GM21723 (cell line): ENCODE measurements around the gene EHMT1.

Experiments
- ATAC-seq: cut with Tn5 transposase; IDR thresholded peaks from one replicate; pipeline ENCODE4 v1.9.1; 2021; ENCODE audit warnings: mild to moderate bottlenecking, moderate library complexity; ENCODE audit not compliant: unreplicated experiment

The EHMT1 gene

DNA sequence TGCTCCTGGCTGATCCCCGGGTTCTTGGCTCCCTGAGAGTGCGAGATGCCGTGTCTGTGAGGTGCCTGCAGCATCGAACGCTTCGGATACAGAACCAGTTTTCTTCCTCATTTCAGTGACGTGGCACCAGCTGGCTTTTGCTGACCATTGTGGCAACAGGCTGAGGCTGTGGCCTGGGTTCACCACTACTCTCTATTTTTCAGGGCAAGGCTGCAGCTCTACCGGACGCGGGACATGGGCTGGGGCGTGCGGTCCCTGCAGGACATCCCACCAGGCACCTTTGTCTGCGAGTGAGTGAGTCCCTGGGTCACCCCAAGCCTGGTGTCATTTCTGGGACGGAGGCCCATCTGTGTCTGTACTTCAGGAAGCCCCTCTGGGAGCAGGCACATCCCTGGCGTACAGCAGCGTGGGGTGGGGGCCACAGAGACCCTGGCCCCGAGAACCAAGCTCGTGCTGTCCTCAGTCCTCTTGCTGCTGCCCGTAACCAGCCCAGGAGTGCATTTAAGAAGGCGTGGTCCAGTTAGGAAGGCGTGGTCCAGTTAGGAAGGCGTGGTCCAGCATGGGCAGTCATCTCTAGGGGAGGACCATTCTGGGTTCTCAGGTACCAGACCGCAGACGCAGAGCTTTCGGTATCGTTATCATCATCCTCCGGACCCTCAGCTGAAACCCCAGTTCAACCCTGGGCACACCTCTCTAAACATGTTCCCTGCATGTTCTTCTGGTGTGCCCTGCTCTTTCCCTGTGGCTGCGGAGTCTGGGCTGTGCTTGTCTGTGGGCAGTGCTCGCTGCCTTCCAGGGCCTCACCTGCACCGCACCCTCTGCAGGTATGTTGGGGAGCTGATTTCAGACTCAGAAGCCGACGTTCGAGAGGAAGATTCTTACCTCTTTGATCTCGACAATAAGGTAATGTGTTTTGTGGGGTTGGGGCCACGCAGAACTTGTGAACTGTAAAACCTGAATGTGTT lies 198.7 kb downstream of the EHMT1 start:
- ATAC-seq = no peak

DNA sequence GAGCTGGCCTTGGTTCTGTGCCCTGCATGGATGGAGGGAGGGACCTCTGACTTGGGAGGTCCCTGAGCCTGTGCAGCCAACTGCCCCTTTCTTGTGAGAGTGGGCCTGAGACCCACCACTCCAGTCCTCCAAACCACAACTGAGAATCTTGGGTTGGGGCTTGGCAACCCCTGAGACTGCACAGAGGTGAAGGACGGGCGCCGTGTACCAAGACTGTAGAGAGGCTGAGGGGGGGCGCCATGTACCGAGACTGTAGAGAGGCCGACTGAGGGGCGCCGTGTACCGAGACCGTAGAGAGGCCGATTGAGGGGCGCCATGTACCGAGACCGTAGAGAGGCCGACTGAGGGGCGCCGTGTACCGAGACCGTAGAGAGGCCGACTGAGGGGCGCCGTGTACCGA lies 199.5 kb downstream of the EHMT1 start:
- no peak for ATAC-seq

DNA sequence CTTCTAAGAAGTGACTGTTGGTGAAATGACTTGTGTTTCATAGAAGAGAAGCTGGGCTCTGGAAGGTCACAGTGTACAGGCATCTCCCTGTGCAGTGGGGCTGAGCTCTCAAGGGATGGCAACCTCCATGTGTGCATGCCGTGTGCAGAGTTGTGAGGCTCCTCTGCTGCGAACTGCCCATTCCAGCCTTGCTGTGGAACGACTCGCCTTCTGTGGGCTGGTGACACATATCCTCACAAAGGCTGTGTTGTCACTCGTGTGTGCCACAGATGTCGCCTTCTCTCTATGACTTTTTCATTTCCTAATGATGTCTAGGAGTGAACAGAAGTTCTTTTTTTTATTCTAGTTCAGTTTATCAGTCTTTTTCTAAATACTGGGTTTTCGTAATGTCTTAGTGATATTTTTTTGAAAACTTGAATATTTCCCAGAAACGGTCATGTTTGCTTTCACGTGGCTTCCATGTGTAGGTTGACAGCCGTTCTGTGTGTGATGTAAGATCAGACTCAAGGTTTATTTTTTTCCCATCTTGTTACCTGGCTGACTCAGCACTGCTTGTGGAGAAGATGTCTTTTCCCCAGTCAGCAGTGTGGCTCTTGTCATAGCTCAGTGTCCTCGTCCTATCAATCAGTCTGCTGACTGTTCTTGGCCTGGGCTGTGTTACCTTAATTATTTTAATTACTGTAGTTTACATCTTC lies 201.5 kb downstream of the EHMT1 start:
- no peak for ATAC-seq

DNA sequence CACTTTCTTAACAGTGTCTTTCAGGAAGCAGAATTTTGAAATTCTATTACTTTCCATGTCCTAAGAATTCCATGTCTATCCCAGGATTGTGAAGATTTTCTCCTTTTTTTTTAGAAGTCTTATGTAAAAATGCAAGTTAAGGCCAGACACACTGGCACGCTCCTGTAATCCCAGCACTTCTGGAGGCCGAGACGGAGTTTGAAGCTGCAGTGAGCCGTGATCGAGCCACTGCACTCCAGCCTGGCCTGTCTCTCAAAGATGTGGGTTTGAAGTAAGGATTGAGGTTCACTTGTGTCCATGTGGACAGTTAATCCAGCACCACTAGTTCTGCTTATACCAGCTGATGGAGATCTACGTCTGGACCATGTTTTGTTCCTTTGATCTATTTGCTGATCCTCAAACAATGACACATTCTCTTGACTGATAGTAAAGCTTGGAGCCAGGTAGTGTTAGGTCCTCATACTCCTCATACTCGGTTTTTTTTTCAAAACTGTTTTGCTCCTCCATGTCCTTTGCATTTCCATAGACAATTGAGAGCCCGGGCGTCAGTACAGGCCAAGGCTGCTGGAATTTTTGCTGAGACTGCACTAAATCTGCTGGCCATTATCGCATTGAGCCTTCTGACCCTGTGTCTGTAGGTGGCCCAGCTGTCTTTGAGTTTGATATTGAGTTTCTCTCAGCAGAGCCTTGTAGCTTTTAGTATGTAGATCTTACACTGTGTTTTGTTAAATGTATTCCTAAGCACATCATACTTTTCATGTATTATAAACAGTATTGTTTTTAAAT lies 205.4 kb downstream of the EHMT1 start:
- ATAC-seq = no peak

DNA sequence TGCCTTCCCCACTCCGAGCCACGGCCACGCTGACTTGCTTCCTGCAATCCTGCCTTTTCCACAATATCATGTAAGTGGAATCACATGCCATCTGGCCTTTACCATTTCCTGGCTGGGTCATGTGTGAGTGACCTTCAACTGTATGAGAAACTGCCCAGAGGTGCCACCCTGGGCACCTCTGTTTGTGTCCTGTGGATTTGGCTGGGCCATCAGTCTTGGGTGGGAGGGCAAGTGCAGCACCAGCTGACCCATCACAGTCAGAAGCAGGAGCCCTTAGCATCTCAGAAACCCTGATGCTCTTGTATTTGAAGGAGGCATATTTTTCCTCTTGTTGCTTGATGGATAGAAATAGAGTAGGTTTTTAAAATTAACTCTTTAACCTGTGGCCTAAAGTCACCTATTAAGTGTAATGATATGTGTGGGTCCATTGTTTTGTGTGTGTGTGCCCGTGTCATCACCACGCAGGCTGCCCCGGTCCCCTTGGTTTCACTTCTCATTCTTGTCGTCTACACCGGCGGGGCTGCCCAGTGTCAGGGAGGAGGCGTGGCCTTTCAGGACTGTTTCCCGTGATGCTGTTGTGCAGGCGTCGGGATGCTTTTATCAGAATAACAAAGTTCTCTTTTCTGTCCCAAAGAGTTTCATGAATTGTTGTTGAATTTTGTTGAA lies 206.7 kb downstream of the EHMT1 start:
- ATAC-seq = no peak

DNA sequence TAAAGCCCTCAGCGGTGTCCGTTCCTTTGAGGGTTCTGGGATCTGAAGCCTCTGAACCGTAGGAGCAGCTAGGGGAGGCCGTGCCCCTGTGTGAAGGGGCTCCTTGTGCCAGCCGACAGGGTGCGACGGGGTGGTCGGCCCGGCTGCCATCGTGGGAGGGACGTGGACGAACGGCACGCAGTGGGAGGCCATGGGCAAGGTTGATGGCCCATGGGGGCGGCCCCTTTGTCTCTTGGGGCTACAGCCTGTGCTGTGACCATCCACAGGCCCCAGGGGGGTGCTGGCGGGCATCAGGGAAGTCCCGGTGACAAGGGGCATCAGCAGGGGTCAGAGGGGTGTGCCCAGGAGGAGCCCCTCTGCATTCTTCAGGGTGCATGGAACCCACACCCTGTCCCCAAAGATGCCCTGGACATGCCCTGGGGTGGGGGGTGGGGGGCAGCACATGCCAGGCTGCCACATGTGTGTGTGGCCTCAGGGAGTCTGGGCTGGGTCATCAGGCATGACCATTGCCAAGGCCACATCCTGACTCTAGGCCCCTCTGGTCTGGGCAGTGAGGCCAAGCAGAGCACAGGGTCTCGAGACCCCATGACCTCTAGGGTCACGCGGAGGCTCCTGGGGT lies 209.2 kb downstream of the EHMT1 start:
- ATAC-seq = no peak

DNA sequence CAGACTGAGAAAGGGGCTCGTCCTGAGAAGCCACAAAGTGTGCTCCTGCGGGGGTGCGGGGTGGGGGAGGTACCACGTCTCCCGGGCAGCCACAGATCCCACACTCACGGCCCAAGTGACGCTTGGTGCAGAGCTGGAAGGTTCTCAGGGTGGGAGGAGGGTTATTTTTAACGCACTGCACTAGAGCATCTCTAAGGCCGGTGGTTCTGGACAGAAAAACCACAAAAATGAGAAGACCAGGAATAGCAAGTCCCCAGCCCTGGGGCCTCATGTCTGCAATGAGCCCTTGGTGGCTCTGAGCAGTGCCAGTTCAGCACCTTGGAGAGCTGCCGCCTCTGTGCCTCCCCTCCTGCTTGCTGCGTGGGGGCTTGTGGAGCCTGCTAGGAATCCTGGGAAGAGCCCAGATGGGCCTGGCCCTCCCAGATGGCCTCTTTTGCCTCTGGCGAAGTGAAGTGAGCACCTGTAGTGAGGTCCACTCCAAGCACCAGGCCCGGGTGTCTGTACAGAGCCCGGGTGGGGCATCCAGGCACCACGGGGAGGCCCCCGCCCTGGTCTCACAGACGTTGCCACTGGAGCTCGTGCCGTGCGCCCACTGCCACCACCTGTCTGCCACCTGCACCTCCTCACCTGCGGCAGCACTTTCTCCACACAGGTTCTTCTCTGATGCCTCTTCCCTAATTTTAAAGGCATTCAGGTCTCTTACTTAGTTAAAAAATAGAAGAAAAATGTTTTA lies 209.9 kb downstream of the EHMT1 start:
- no peak for ATAC-seq

DNA sequence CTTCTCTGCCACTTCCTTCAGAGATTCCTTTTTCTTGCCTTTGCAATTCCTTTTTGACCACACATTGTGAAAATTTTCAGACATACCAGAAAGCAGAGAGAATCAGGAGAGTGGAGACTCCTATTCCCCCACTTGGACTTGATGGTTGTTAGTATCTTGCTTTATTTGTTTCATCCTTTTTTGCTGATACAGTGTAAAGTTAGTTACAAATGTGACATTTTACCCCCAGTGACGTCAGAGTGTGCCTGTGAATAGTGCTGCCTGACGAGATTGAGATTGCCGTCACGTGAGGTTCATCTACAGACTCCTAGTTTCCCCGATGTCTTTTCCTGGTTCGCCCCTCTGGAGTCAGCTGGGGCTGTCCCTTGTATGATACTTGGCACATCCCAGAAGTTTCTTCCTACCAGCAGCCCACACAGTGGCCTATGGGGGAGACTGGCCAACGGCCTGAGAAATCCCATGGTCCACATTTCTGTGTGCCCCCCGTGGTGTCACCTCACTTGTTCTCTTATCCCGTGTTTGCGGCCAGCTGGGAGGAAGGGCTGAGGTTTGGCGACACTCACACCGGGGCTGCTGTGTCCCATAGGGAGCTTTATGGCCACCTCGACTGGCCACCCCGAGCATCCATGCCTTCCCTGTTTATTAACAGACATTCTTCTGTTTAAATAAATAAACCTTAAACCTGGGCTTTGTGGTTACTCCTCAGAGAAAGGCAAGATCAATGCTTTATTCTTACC lies 210.6 kb downstream of the EHMT1 start:
- no peak for ATAC-seq

DNA sequence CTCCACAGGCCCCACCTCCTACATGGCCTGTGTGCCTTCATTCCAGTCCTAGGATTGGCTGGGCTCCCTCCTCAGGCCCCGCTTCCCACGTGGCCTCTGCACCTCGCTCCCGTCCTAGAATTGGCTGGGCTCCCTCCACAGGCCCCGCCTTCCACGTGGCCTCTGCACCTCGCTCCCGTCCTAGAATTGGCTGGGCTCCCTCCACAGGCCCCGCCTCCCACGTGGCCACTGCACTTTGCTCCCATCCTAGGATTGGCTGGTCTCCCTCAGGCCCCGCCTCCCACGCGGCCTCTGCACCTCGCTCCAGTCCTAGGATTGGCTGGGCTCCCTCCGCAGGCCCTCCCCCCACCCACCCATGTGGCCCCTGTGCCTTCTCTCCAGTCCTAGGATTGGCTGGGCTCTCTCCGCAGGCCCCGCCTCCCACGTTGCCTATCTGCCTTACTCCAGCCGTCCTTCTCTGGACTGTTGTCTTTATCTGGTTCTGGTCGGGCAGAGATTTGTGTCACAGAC lies 213.4 kb downstream of the EHMT1 start:
- no peak for ATAC-seq

DNA sequence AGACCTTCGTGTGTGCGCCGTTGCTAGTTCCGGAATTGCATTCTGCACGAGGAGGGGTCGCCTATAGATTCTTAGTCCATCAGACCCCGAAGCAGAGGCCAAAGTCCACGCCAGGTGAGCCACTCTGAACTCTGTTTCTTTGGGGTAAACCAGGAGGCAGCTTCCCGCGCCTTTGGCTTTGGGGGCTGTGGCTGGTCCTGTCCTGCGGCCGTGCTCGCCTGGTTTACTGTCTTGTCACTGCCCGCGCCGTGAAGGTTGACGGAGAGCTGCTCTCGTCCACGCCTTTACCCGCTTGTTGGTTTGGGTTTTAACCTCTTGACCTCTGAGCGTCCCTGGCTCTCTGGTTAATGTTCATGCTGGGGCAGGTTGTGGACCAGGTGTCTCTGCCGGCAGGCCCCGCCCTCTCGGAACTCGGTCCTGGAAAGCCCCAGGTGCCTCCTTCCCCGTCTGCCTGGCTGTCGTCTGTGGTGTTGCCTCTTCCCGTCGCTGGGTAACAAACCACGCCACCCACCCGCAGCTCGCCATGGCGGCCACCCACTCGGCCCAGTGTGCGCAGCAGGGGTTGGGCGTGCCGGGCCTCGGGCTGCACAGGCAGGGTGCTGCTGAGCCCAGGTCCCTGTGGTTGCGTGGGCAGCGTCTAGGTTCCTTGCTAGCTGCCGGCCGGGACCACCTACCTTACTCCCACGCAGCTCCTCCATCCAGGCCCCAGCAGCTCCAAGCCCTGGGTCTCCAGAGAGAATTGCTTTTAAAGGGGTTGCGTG lies 214.2 kb downstream of the EHMT1 start:
- no peak for ATAC-seq

DNA sequence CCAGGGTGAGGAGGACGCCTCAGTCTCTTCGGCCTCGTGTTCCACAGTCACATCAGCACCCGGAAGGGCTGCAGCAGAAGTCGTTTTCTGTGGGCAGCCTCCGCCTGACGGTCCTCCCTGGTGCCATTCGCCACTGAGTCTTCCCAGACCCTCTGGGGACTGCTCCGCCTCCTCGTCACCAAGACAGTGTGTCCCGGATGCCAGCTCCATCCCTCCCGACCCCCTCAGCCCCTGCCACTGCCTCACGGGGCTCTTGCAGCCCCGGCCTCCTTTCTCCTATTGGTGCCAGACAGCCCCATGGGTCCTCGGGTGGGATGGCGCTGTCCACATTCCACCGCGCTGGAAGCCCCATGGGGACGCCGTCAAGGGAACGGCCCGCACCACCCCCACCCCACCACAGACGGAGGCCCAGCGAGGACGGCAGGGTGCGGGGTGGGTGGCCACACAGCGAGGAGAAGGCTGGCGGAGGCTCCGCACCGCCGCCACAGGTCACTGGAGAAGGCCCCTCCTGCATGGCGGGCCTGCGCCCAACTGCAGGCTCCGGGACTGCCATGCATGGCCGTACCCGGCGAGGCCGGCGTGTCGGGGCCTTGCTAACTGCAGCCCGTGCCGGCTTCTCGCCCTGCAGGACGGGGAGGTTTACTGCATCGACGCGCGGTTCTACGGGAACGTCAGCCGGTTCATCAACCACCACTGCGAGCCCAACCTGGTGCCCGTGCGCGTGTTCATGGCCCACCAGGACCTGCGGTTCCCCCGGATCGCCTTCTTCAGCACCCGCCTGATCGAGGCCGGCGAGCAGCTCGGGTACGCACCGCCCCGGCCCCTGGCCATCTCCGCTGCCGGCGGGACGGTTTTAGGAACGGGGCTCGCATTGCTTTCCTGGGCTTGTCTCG lies 215.2 kb downstream of the EHMT1 start:
- ATAC-seq = no peak

DNA sequence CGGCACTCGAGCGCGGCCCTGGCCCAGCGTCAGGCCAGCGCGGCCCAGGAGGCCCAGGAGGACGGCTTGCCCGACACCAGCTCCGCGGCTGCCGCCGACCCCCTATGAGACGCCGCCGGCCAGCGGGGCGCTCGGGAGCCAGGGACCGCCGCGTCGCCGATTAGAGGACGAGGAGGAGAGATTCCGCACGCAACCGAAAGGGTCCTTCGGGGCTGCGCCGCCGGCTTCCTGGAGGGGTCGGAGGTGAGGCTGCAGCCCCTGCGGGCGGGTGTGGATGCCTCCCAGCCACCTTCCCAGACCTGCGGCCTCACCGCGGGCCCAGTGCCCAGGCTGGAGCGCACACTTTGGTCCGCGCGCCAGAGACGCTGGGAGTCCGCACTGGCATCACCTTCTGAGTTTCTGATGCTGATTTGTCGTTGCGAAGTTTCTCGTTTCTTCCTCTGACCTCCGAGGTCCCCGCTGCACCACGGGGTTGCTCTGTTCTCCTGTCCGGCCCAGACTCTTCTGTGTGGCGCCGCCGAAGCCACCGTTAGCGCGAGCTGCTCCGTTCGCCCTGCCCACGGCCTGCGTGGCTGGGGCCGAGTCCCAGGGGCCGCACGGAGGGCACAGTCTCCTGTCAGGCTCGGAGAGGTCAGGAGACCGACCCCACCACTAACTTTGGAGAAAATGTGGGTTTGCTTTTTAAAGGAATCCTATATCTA lies 216.2 kb downstream of the EHMT1 start:
- no peak for ATAC-seq

DNA sequence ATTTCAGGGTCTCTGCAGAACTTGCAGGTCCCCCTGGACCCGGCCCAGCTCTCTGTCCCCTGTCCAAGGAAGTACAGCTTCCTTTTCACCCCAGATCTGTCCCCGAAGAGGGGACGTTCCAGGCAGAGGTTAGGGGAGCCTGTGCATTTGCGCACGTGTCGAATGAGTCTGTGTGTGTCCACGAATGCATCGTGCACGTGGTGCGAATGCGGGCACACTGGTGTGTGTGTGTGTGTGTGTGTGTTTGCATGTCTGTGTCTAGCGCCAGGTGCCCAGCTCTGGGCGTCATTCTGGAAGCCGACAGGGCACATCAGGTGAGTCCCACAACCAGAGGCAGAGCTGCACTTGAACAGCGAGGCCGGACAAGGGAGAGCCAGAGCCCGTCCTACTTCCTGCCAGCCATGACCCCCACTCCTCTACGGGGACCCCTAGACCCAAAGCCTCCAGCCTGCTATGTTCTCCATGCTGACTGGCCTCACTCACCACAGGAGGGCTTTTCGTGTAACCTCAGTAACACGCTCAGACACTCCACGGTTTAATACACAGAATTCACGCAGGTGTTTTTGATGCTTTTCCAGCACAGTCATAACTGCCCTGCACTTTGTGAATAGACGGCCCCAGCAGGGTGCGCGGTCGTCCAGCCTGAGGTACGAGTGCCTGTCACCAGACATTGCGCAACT lies 217.5 kb downstream of the EHMT1 start:
- no peak for ATAC-seq

DNA sequence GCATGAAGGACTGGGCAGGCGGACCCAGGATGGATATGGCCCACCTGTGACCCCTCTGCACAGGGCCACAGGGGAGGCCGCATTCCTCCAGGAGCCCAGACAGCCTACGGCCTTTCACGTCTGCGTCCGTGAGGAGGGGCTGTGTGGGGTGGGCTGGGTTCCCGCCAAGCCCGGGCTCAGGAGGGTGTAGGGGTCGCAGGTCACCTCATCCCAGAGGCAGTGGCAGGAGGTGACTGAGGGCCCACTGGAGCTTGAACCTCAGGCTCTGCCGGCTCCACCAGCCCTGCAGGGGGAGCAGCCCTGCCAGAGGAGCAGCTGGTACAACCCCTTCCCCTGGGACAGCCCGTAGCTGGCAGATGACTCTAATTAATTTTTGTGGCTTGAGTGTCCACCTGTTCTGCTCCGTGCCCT lies 218.0 kb downstream of the EHMT1 start:
- ATAC-seq = no peak

DNA sequence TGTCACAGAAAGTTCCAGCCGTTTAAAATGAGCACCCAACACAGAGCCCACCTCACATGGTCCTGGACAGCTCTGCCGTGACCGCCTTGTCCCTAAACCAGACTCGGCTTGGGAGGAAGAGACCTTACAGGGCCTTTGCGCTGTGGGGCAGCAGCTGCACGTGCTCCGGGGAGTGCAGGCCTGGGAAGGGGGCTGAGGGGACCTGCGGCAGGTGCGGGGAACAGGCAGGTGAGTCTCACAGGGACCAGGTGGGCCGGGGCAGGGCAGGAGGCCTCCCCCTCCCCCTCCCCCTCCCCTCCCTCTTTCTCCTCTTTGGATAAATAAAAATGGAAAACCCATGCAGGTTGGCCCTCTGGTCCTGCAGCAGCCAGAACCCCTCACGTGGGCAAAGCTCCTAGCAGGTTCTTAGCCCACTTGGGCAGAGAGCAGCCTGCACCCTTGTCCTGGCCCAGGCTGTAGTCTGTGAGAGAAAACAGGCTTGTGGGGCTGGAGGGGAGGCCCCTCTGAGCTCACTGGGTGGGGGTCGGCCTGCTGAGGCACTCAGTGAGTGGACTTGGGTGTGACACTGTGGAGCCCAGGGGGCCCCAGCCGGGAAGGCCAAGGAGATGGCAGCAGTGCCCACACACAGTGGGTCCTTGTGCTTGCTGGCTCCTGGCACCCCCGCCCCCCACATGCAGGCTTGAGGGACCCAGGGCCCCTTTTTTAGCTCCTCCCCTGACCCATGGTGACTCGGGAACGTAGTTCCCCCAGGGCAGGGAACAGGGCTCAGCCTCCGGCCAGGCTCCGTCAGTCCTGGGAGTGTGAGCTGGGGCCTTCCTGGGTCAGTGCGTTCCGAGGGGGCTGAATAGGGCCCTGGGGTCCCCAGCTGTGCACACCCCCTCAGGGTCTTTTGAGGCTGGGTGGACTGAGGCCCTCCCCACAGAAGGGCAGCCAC lies 218.8 kb downstream of the EHMT1 start:
- no peak for ATAC-seq
